GM13977 (cell line): ENCODE data around the gene SULT1C2.
"Not testable (repeated sequence)": the region's sequence is repeated elsewhere in the genome, so short reads cannot be mapped to it uniquely, and the experiment has no call there.

ENCODE experiments used
- DNase-seq: peaks from one replicate; pipeline ENCODE4 v3.0.0; 2012; ENCODE audit warnings: low spot score
- in situ Hi-C: fragments of 300-500 bp; cut with MboI; formaldehyde crosslinking; loops from one replicate; pipeline ENCODE4 v1.12.0; 2022; ENCODE audit warnings: low sequenced_read_pairs, low pct_unique_long_range_greater_than_20kb, mixed read lengths, inconsistent platforms; ENCODE audit not compliant: unreplicated experiment
- TF ChIP-seq, protein P1 (sequence below): IDR thresholded peaks from 2 replicates; pipeline ENCODE4 v1.5.1; 2012; ENCODE audit warnings: mild to moderate bottlenecking, control low read depth; ENCODE audit not compliant: insufficient read depth; ENCODE audit errors: extremely low read depth, missing control alignments

Gene SULT1C2

DNA sequence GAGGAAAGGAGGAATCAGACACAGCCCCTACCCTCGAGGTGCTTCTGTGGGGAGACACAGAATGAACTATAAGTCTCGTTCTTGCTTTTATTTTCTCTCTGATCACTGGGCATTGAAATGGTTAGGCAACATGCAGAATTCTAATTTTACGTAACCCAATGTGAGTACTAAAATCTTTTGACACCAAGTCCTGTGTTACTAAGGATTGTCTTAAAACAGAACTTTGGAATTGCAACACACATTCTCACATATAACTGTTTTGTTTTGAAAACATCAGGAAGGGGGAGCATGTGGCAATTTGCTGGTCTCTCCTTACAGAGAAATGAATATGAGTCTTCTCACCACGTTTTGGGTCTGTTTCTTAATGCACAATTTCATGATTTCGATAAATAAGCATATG, 65.4 kb downstream of the SULT1C2 start:
- in situ Hi-C loops, result no loop called here
- no peak for DNase-seq
- TF ChIP-seq, protein P1, sequence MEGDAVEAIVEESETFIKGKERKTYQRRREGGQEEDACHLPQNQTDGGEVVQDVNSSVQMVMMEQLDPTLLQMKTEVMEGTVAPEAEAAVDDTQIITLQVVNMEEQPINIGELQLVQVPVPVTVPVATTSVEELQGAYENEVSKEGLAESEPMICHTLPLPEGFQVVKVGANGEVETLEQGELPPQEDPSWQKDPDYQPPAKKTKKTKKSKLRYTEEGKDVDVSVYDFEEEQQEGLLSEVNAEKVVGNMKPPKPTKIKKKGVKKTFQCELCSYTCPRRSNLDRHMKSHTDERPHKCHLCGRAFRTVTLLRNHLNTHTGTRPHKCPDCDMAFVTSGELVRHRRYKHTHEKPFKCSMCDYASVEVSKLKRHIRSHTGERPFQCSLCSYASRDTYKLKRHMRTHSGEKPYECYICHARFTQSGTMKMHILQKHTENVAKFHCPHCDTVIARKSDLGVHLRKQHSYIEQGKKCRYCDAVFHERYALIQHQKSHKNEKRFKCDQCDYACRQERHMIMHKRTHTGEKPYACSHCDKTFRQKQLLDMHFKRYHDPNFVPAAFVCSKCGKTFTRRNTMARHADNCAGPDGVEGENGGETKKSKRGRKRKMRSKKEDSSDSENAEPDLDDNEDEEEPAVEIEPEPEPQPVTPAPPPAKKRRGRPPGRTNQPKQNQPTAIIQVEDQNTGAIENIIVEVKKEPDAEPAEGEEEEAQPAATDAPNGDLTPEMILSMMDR, result no peak

DNA sequence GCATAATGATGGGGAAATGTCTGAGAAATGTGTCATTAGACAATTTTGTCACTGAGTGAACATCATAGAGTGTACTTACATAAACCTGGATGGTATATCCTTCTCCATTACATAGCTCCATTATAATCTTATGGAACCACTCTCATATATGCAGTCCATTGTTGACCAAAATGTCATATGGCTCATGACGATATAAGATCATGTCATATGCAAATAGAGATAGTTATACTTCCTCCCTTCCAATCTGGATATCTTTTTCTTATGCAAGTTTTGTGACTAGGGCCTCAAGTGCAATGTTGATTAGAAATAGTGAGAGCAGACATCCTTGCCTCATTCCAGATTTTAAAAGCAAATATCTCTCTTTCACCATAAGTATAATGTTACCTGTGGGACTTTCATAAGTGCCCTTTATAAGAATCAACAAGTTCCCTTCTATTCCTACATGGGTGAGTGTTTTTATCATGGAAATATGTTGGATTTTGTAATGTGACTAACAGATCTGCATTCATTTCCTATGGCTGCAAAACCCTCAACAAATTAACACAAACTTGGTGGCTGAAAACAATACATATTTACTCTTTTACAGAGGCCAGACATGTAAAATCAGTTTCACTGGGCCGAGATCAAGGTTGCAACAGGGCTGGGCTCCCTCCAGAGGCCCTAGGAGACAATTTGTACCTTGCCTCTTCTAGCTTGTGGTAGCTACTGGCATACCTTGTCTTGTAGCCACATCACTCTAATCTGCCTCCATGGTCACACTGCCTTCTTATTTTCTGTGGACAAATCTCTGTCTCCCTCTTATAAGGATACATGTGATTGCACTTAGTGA, 67.4 kb downstream of the SULT1C2 start:
- TF ChIP-seq, protein P1, result no peak
- DNase-seq, result no peak
- in situ Hi-C loops, result no loop called here

DNA sequence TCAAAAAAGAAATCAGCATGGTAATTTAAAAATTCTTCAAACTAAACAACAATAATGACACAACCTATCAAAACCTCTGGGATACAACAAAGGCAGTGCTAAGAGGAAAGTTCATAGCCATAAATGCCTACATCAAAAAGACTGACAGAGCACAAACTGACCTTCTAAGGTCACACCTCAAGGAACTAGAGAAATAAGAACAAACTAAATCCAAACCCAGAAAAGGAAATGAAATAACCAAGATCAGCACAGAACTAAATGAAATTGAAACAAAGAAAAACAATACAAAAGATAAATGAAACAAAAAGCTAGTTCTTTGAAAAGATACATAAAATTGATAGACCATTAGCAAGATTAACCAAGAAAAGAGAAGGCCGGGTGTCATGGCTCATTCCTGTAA, 70.6 kb downstream of the SULT1C2 start:
- DNase-seq, in situ Hi-C loops: not testable (repeated sequence)
